HG03575 (cell line): ENCODE measurements around the gene ZNF208.
"Not testable (repeated sequence)": the region's sequence is repeated elsewhere in the genome, so short reads cannot be mapped to it uniquely, and the experiment has no call there.

Source experiments
- ATAC-seq: cut with Tn5 transposase; IDR thresholded peaks from one replicate; pipeline ENCODE4 v1.9.1; 2021; ENCODE audit not compliant: unreplicated experiment, insufficient number of reproducible peaks, low FRiP score; ENCODE audit errors: extremely low read depth

ZNF208 gene

GRCh38 chr19:21891086-21891485 is 119.7 kb downstream of the ZNF208 start:
- ATAC-seq: no peak

GRCh38 chr19:21890017-21890416 is 120.7 kb downstream of the ZNF208 start:
- ATAC-seq: not testable (repeated sequence)

- not testable (repeated sequence) for ATAC-seq
These were observed 125.2 kb downstream of the ZNF208 start for GRCh38 chr19:21885516-21885915.

- ATAC-seq: not testable (repeated sequence)
These were observed 126.0 kb downstream of the ZNF208 start for GRCh38 chr19:21884786-21885185.

- no peak for ATAC-seq
These were observed 127.2 kb downstream of the ZNF208 start for GRCh38 chr19:21883516-21883915.
